PC-3 (cell line): ENCODE results near the gene CFAP161. TPM values are rescaled to one million over a fixed set of nuclear protein-coding genes. Genes with fewer than 3 reads are reported as not detected.
"Not testable (repeated sequence)": the region's sequence is repeated elsewhere in the genome, so short reads cannot be mapped to it uniquely, and the experiment has no call there.

ENCODE experiments used
- ATAC-seq: fragments of 200-7000 bp; cut with Tn5 transposase; 2 replicates; pipeline ENCODE4 v1.9.1; 2020; ENCODE audit warnings: mild to moderate bottlenecking, moderate library complexity
- BruUV-seq: library from RNA; stranded (reverse); fragments of 400-500 nt; replicated peaks from 2 replicates; lab custom pipeline; 2021; lab: Mats Ljungman, UMichigan
- CTCF ChIA-PET: fragments of 300-600 bp; sonication (Branson Sonifier 250); formaldehyde crosslinking; loops from one replicate; lab custom pipeline; 2022; ENCODE audit warnings: antibody characterized with exemption; lab: Charles Lee
- POLR2A ChIA-PET: fragments of 300-600 bp; sonication (Branson Sonifier 250); formaldehyde crosslinking; loops from one replicate; lab custom pipeline; 2022; ENCODE audit warnings: antibody characterized with exemption; ENCODE audit not compliant: unreplicated experiment; lab: Charles Lee
- DNase-seq: peaks from one replicate; pipeline ENCODE4 v3.0.0-alpha.2; 2015
- H2AFZ ChIP-seq: fragments of 300-600 bp; sonication (generic); 2 replicates; pipeline ENCODE4 v1.6.0; 2016; ENCODE audit warnings: antibody characterized with exemption, low read length
- H3F3A ChIP-seq: fragments of 300-600 bp; sonication (generic); one replicate; pipeline ENCODE4 v1.6.0; 2017; ENCODE audit warnings: antibody characterized with exemption, low read length, control low read depth, mild to moderate bottlenecking; ENCODE audit not compliant: unreplicated experiment
- H3K27ac ChIP-seq: fragments of 300-600 bp; sonication (generic); 2 replicates; pipeline ENCODE4 v1.5.1; 2016; ENCODE audit warnings: mild to moderate bottlenecking, low read length
- H3K27me3 ChIP-seq: fragments of 300-600 bp; sonication (generic); 2 replicates; pipeline ENCODE4 v1.6.1; 2016; ENCODE audit warnings: low read length, mixed read lengths
- H3K36me3 ChIP-seq: fragments of 300-600 bp; sonication (generic); 2 replicates; pipeline ENCODE4 v1.6.1; 2016; ENCODE audit warnings: low read depth, mixed run types, low read length, mixed read lengths
- H3K4me1 ChIP-seq: fragments of 300-600 bp; sonication (generic); 2 replicates; pipeline ENCODE4 v1.5.1; 2016; ENCODE audit warnings: low read length; ENCODE audit not compliant: insufficient read depth
- H3K4me2 ChIP-seq: fragments of 300-600 bp; sonication (generic); 2 replicates; pipeline ENCODE4 v1.6.0; 2016; ENCODE audit warnings: low read length
- H3K4me3 ChIP-seq: fragments of 300-600 bp; sonication (generic); 2 replicates; pipeline ENCODE4 v1.5.1; 2016; ENCODE audit warnings: mild to moderate bottlenecking, low read length, mixed read lengths
- H3K79me2 ChIP-seq: fragments of 300-600 bp; sonication (generic); 2 replicates; pipeline ENCODE4 v1.6.1; 2017; ENCODE audit warnings: low read length, mixed read lengths
- H3K9ac ChIP-seq: fragments of 300-600 bp; sonication (generic); 2 replicates; pipeline ENCODE4 v1.6.0; 2016; ENCODE audit warnings: mild to moderate bottlenecking, low read length
- H3K9me2 ChIP-seq: fragments of 300-600 bp; sonication (generic); replicated peaks from 2 replicates; pipeline ENCODE4 v1.6.1; 2016; ENCODE audit warnings: mixed run types, low read length, mixed read lengths
- H3K9me3 ChIP-seq: fragments of 300-600 bp; sonication (generic); 2 replicates; pipeline ENCODE4 v1.6.1; 2016; ENCODE audit warnings: low read length, mixed read lengths
- H4K20me1 ChIP-seq: fragments of 300-600 bp; sonication (generic); 2 replicates; pipeline ENCODE4 v1.6.1; 2016; ENCODE audit warnings: low read length, mixed read lengths
- CTCF ChIP-seq: fragments of 300-600 bp; sonication (generic); conservative IDR thresholded peaks from 2 replicates; pipeline ENCODE4 v1.5.1; 2017; ENCODE audit warnings: antibody characterized with exemption, low read depth, mild to moderate bottlenecking, low read length
- EZH2 ChIP-seq: fragments of 300-600 bp; sonication (generic); IDR thresholded peaks from one replicate; pipeline ENCODE4 v1.6.1; 2017; ENCODE audit warnings: antibody characterized with exemption, mild to moderate bottlenecking, low read length; ENCODE audit not compliant: unreplicated experiment
- EZH2phosphoT487 ChIP-seq: fragments of 300-600 bp; sonication (generic); IDR thresholded peaks from 2 replicates; pipeline ENCODE4 v1.6.1; 2018; ENCODE audit warnings: mild to moderate bottlenecking, antibody characterized with exemption, low read length, borderline replicate concordance
- intact Hi-C: fragments of 100-400 bp; cut with micrococcal nuclease; formaldehyde crosslinking; loops from 2 replicates; pipeline ENCODE4 v1.9.0; 2023
- total RNA-seq: library from RNA; depleted of rRNA; stranded (reverse); fragments of >200 nt; gene quantifications from 2 replicates; pipeline ENCODE4 v1.2.3, GENCODE V29; 2014

Gene CFAP161
- total RNA-seq, 1 experiment from 2014 or later: 0.55 TPM

GRCh38 chr15:81118361-81118760 is 15.7 kb upstream of the CFAP161 start:
- CTCF ChIA-PET: no interaction called here

DNA sequence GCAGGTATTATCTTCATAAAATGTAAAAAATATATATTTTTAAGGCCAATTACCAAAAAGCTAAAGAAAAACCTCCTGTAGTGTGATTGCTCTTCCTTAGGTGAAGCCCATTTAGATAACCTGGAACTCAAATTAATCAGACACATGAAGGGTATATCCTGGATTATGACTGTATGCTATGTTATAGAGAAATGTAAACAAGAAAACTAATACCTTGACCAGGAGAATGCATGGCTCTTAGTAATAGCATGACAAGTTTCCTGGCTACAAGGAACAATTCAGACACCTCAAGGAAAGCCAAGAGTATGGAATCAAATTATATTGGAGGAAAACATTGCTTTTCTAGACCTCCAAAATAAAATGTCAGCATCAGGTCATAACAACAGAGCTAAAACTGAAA is 14.0 kb upstream of the CFAP161 start:
- BruUV-seq: no TSS peak
- Histone ChIP-seq H3K4me2 (no peak overlapping the region), H3K4me3 (no peak overlapping the region), H3K27ac (no peak overlapping the region), H3K9me3 (no peaks in the 10 kb centered on the region), H3K79me2 (no peaks in the 10 kb centered on the region), H3K4me1 (no peaks in the 10 kb centered on the region), H3K36me3 (no peaks in the 10 kb centered on the region), H2AFZ (no peak overlapping the region), H3K9ac (no peak overlapping the region), H3K9me2 (no peaks in the 10 kb centered on the region), H4K20me1 (no peaks in the 10 kb centered on the region), H3K27me3 (no peaks in the 10 kb centered on the region), H3F3A (no peaks in the 10 kb centered on the region)
- CTCF ChIA-PET: no interaction called here
- POLR2A ChIA-PET: no interaction called here
- peak; percentile 10 for DNase-seq
- TF ChIP-seq CTCF: no peak
- no peak for TF ChIP-seq EZH2phosphoT487
- no peak for TF ChIP-seq EZH2
- no peak for ATAC-seq
- intact Hi-C loops: no loop called here

More at GRCh38 chr15:81118361-81118760, 15.7 kb upstream of the CFAP161 start:
- H2AFZ ChIP-seq: no peak overlapping the region
- H3K4me2 ChIP-seq: no peak overlapping the region
- no TSS peak for BruUV-seq
- H4K20me1 ChIP-seq: no peaks in the 10 kb centered on the region
- no peak overlapping the region for H3K27ac ChIP-seq
- POLR2A ChIA-PET: no interaction called here
- no peak for ATAC-seq
- no peaks in the 10 kb centered on the region for H3K36me3 ChIP-seq
- no peak overlapping the region for H3K4me3 ChIP-seq
- H3K9me3 ChIP-seq: no peaks in the 10 kb centered on the region
- H3F3A ChIP-seq: no peaks in the 10 kb centered on the region
- H3K9ac ChIP-seq: no peak overlapping the region
- no peaks in the 10 kb centered on the region for H3K9me2 ChIP-seq
- TF ChIP-seq EZH2phosphoT487 (no peak), EZH2 (no peak), CTCF (no peak)
- no peak for DNase-seq
- no peaks in the 10 kb centered on the region for H3K27me3 ChIP-seq
- H3K4me1 ChIP-seq: no peaks in the 10 kb centered on the region
- H3K79me2 ChIP-seq: no peaks in the 10 kb centered on the region
- intact Hi-C loops: no loop called here

- Histone ChIP-seq H3F3A (no peaks in the 10 kb centered on the region), H3K4me1 (no peaks in the 10 kb centered on the region), H3K27ac (no peak overlapping the region), H3K9me2 (no peaks in the 10 kb centered on the region), H3K9me3 (no peaks in the 10 kb centered on the region), H3K79me2 (no peaks in the 10 kb centered on the region), H4K20me1 (no peaks in the 10 kb centered on the region), H3K36me3 (no peaks in the 10 kb centered on the region), H3K4me2 (no peak overlapping the region), H2AFZ (no peak overlapping the region), H3K4me3 (no peak overlapping the region), H3K9ac (no peak overlapping the region), H3K27me3 (0 out of 2 replicates have a peak, but pooled peaks cover 7% of the 10 kb centered on the region)
- CTCF ChIA-PET: no interaction called here
- BruUV-seq: no TSS peak
- ATAC-seq (no peak), DNase-seq (no peak)
- POLR2A ChIA-PET: no interaction called here
- intact Hi-C loops: no loop called here
- TF ChIP-seq EZH2phosphoT487 (no peak), CTCF (no peak), EZH2 (no peak)
Observed at GRCh38 chr15:81126892-81127291, 7.2 kb upstream of the CFAP161 start.

- CTCF ChIA-PET, H3K27ac ChIP-seq, BruUV-seq, H3F3A ChIP-seq, H4K20me1 ChIP-seq, H2AFZ ChIP-seq, intact Hi-C loops, H3K9me2 ChIP-seq, POLR2A ChIA-PET, H3K9me3 ChIP-seq, H3K4me2 ChIP-seq, ATAC-seq, H3K79me2 ChIP-seq, H3K4me1 ChIP-seq, H3K36me3 ChIP-seq, H3K4me3 ChIP-seq, H3K27me3 ChIP-seq, DNase-seq, H3K9ac ChIP-seq: not testable (repeated sequence)
Observed at GRCh38 chr15:81141478-81141877, 7.4 kb downstream of the CFAP161 start.
